ENCODE measurements around the gene PUM2. TPM values are rescaled to one million over a fixed set of nuclear protein-coding genes. Genes with fewer than 3 reads are reported as not detected.
A peak's percentile ranks its signal among the peaks of the same experiment; 100 is the strongest.

Gene PUM2
- total RNA-seq, 1 experiment from 2014 or later, result 85.6 TPM

DNA sequence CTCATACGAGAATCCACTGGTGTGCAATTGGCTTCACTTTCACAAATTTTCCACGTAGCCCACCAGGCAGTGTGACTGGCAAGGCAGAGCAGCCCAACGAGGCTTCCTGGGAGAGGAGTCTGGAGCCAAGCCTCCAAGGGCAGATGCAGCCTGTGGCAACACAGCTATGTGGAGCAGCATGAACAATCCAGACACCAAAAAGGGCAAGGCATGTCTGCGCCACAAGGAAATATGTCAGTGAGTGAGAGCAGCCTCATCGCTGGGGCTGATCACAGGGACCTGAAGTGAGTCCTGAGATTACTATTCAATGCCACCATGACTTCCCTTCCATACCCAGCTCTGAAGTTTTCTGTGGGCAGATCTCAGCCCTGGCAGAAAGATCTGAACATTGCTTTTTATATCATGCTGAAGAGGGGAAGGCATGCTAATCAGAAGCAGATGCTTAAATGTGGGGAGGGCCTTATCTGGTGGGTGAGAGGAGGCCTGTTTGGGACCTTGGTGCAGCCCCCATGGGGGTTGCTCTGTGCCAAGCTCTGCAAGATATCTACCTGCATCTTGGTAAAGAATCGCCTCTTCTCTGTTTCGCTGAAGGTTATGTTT is 40.0 kb upstream of the PUM2 start:
- no peaks in the 10 kb centered on the region for H3K27me3 ChIP-seq (ENCODE audit: control insufficient read depth, insufficient read depth, low read length)
- H3K36me3 ChIP-seq (ENCODE audit: control insufficient read depth, insufficient read depth, low read length), result no peaks in the 10 kb centered on the region
- BruUV-seq (replicated peaks), result no TSS peak
- in situ Hi-C loops (cut with HindIII; ENCODE audit: low pct_unique_long_range_greater_than_20kb, low sequenced_read_pairs), result no loop called here
- CTCF ChIA-PET, result no interaction called here
- H3K9me3 ChIP-seq (ENCODE audit: control insufficient read depth, insufficient read depth, low read depth, low read length), result no peaks in the 10 kb centered on the region
- ATAC-seq (peak; percentile 20; the same call in 1 of the 2 replicates), DNase-seq (ENCODE audit: low read depth, low spot score) (no peak)
- no peak overlapping the region for H3K27ac ChIP-seq (ENCODE audit: low read length)
- no peaks in the 10 kb centered on the region for H3K4me1 ChIP-seq (ENCODE audit: control insufficient read depth, insufficient read depth, low read length)
- intact Hi-C loops (cut with micrococcal nuclease; ENCODE audit: unreplicated experiment), result no loop called here
- TF ChIP-seq, protein P1, sequence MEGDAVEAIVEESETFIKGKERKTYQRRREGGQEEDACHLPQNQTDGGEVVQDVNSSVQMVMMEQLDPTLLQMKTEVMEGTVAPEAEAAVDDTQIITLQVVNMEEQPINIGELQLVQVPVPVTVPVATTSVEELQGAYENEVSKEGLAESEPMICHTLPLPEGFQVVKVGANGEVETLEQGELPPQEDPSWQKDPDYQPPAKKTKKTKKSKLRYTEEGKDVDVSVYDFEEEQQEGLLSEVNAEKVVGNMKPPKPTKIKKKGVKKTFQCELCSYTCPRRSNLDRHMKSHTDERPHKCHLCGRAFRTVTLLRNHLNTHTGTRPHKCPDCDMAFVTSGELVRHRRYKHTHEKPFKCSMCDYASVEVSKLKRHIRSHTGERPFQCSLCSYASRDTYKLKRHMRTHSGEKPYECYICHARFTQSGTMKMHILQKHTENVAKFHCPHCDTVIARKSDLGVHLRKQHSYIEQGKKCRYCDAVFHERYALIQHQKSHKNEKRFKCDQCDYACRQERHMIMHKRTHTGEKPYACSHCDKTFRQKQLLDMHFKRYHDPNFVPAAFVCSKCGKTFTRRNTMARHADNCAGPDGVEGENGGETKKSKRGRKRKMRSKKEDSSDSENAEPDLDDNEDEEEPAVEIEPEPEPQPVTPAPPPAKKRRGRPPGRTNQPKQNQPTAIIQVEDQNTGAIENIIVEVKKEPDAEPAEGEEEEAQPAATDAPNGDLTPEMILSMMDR (IDR thresholded peaks at IDR 0.05), result no peak
- TF ChIP-seq POLR2AphosphoS5 (IDR thresholded peaks at IDR 0.05; ENCODE audit: low read depth, low read length) (no peak), TCF7L2 (IDR thresholded peaks at IDR 0.05; ENCODE audit: low read depth, low read length) (no peak), SIN3A (IDR thresholded peaks at IDR 0.05; ENCODE audit: borderline replicate concordance, insufficient read depth, low read depth, low read length) (no peak)
- TF ChIP-seq, protein P2, sequence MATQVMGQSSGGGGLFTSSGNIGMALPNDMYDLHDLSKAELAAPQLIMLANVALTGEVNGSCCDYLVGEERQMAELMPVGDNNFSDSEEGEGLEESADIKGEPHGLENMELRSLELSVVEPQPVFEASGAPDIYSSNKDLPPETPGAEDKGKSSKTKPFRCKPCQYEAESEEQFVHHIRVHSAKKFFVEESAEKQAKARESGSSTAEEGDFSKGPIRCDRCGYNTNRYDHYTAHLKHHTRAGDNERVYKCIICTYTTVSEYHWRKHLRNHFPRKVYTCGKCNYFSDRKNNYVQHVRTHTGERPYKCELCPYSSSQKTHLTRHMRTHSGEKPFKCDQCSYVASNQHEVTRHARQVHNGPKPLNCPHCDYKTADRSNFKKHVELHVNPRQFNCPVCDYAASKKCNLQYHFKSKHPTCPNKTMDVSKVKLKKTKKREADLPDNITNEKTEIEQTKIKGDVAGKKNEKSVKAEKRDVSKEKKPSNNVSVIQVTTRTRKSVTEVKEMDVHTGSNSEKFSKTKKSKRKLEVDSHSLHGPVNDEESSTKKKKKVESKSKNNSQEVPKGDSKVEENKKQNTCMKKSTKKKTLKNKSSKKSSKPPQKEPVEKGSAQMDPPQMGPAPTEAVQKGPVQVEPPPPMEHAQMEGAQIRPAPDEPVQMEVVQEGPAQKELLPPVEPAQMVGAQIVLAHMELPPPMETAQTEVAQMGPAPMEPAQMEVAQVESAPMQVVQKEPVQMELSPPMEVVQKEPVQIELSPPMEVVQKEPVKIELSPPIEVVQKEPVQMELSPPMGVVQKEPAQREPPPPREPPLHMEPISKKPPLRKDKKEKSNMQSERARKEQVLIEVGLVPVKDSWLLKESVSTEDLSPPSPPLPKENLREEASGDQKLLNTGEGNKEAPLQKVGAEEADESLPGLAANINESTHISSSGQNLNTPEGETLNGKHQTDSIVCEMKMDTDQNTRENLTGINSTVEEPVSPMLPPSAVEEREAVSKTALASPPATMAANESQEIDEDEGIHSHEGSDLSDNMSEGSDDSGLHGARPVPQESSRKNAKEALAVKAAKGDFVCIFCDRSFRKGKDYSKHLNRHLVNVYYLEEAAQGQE (IDR thresholded peaks at IDR 0.05; ENCODE audit: insufficient read depth in 1 of 2, low read depth in 2 of 2, low read length in 1 of 2), result no peak
- no peak overlapping the region for H3K4me3 ChIP-seq (ENCODE audit: low read depth in 2 of 2, low read length in 2 of 2)
- POLR2A ChIA-PET, result no interaction called here

DNA sequence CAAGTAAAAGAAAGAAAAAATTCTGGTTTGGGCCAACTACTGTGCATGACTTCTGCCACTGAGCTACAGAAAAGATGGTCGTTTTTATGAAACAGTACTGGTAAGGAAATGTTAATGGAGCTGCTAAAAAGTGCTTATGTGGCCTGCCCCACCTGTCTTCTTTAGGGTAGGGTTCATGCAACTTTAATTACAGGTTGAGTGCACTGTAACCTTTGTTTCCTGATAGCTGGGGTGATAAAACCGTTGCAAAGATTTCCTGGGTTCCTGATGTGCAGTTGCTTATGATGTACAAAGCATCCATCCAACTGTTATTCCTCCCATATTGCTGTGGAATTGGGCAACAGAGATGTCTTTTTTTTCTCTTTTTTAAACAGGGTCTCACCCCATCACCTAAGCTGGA is 34.3 kb upstream of the PUM2 start:
- intact Hi-C loops (cut with micrococcal nuclease; ENCODE audit: unreplicated experiment), result no loop called here
- TF ChIP-seq SIN3A (IDR thresholded peaks at IDR 0.05; ENCODE audit: borderline replicate concordance, insufficient read depth, low read depth, low read length) (no peak), TCF7L2 (IDR thresholded peaks at IDR 0.05; ENCODE audit: low read depth, low read length) (no peak), POLR2AphosphoS5 (IDR thresholded peaks at IDR 0.05; ENCODE audit: low read depth, low read length) (no peak)
- TF ChIP-seq, protein P2 (IDR thresholded peaks at IDR 0.05; ENCODE audit: insufficient read depth in 1 of 2, low read depth in 2 of 2, low read length in 1 of 2), result no peak
- TF ChIP-seq, protein P1 (IDR thresholded peaks at IDR 0.05), result no peak
- in situ Hi-C loops (cut with HindIII; ENCODE audit: low pct_unique_long_range_greater_than_20kb, low sequenced_read_pairs), result no loop called here

More for the DNA sequence above, 34.3 kb upstream of the PUM2 start:
- Histone ChIP-seq H3K9me3 (ENCODE audit: control insufficient read depth, insufficient read depth, low read depth, low read length) (no peaks in the 10 kb centered on the region), H3K27ac (ENCODE audit: low read length) (no peak overlapping the region), H3K36me3 (ENCODE audit: control insufficient read depth, insufficient read depth, low read length) (no peaks in the 10 kb centered on the region), H3K4me3 (ENCODE audit: low read depth in 2 of 2, low read length in 2 of 2) (no peak overlapping the region), H3K4me1 (ENCODE audit: control insufficient read depth, insufficient read depth, low read length) (no peaks in the 10 kb centered on the region), H3K27me3 (ENCODE audit: control insufficient read depth, insufficient read depth, low read length) (no peaks in the 10 kb centered on the region)
- DNase-seq (ENCODE audit: low read depth, low spot score) (no peak), ATAC-seq (no peak)
- BruUV-seq (replicated peaks), result no TSS peak
- ChIA-PET CTCF (no interaction called here), POLR2A (no interaction called here)
